Stomach (tissue), 4 donors: ENCODE data around the gene RAB5B.

Source experiments
- CTCF ChIP-seq, 7 experiments: fragments of 450-650 bp in 4 of 7; fragments of 200-600 bp in 3 of 7; sonication (generic) in 3 of 7; IDR thresholded peaks; one replicate each; pipeline ENCODE4 v1.5.1; 2016 to 2019; ENCODE audit warnings: antibody characterized with exemption in 7 of 7, control low read depth in 2 of 7, mild to moderate bottlenecking in 1 of 7
- EP300 ChIP-seq: sonication (generic); formaldehyde crosslinking; IDR thresholded peaks from one replicate; pipeline ENCODE4 v1.6.1; 2017; ENCODE audit warnings: antibody characterized with exemption
- POLR2A ChIP-seq, 4 donors: fragments of 450-650 bp; IDR thresholded peaks; one replicate each; pipeline ENCODE4 v1.6.1; 2016; ENCODE audit warnings: antibody characterized with exemption in 4 of 4, control low read depth in 2 of 4, mild to moderate bottlenecking in 1 of 4, moderate library complexity in 1 of 4
- POLR2AphosphoS5 ChIP-seq, 3 donors: sonication (generic); formaldehyde crosslinking; IDR thresholded peaks; one replicate each; pipeline ENCODE4 v1.6.1; 2016; ENCODE audit warnings: antibody characterized with exemption in 3 of 3

DNA sequence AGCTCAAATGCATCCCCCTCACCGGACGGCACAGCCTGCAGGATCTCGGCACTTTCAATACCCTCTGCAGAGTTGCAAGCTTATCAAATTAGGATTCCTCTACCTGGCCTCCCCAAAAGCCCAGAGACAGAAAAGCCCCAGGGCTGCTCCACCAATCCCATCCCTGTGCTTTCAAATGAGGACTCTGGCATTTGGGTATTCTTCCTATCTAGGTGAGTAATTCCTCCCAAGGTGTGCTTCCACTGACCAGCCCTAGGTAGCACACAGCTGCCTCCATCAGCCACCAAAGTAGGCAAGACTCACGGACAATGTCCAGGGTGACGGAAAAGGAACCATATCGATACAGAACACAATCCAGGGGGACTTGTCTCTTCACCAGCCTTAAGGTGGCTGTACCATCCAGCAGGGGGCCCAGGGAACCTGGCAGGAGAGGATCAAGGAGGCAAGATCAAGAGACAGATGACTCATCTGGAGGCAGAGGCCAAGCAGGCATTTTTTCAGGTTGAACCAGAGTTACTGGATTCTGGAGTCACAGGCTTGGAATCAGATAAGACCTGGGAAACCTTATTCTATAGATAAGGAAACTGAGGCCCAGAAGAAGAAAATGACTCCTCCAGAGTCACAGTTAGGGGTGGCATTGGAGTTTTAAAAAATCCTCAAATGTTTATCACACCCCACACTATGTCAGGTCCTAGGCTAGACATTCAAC lies 17.9 kb upstream of the RAB5B start:
- no peak for TF ChIP-seq POLR2A (IDR thresholded peaks at IDR 0.05)
- peak in 1 of 7 experiments; percentile 25 for TF ChIP-seq CTCF (IDR thresholded peaks at IDR 0.05)
- TF ChIP-seq EP300 = no peak
- peak in 1 of 3 donors; percentile 41 for TF ChIP-seq POLR2AphosphoS5 (IDR thresholded peaks at IDR 0.05)
